DOHH2 (cell line): ENCODE results near the gene ADAMTS9.

ENCODE experiments used
- H3F3A ChIP-seq: fragments of 200-600 bp; sonication (generic), shearing (Covaris generic); 2 replicates; pipeline ENCODE4 v1.6.0; 2016; ENCODE audit warnings: antibody characterized with exemption, mild to moderate bottlenecking; ENCODE audit not compliant: control insufficient read depth, insufficient read depth
- H3K27ac ChIP-seq: fragments of 200-600 bp; sonication (generic); 2 replicates; pipeline ENCODE4 v1.5.1; 2014; ENCODE audit warnings: low read depth, mild to moderate bottlenecking, low read length, moderate library complexity
- H3K27me3 ChIP-seq: fragments of 200-600 bp; sonication (generic); 2 replicates; pipeline ENCODE4 v1.6.1; 2014; ENCODE audit warnings: mild to moderate bottlenecking, low read length, mixed read lengths; ENCODE audit not compliant: control insufficient read depth
- H3K36me3 ChIP-seq: fragments of 200-600 bp; sonication (generic); 2 replicates; pipeline ENCODE4 v1.6.1; 2014; ENCODE audit warnings: mild to moderate bottlenecking, low read length, moderate library complexity, mixed read lengths; ENCODE audit not compliant: control insufficient read depth
- H3K4me1 ChIP-seq: fragments of 200-600 bp; sonication (generic); 2 replicates; pipeline ENCODE4 v1.6.1; 2014; ENCODE audit warnings: mild to moderate bottlenecking, low read length, mixed read lengths; ENCODE audit not compliant: control insufficient read depth
- H3K4me2 ChIP-seq: fragments of 200-600 bp; sonication (generic); 2 replicates; pipeline ENCODE4 v1.6.0; 2014; ENCODE audit warnings: mild to moderate bottlenecking, low read length, moderate library complexity
- H3K4me3 ChIP-seq: fragments of 200-600 bp; sonication (generic); 2 replicates; pipeline ENCODE4 v1.5.1; 2014; ENCODE audit warnings: mild to moderate bottlenecking, low read length, mixed read lengths
- H3K79me2 ChIP-seq: fragments of 200-600 bp; sonication (generic); 2 replicates; pipeline ENCODE4 v1.6.1; 2014; ENCODE audit warnings: mild to moderate bottlenecking, low read length, mixed read lengths; ENCODE audit not compliant: control insufficient read depth
- H3K9me2 ChIP-seq: fragments of 200-600 bp; sonication (generic); replicated peaks from 2 replicates; pipeline ENCODE4 v1.6.1; 2014; ENCODE audit warnings: mild to moderate bottlenecking, low read length, mixed read lengths; ENCODE audit not compliant: control insufficient read depth
- H3K9me3 ChIP-seq: fragments of 200-600 bp; sonication (generic); 2 replicates; pipeline ENCODE4 v1.6.1; 2014; ENCODE audit warnings: antibody characterized with exemption, low read length, mixed read lengths; ENCODE audit not compliant: control insufficient read depth, insufficient read depth
- H4K20me1 ChIP-seq: fragments of 200-600 bp; sonication (generic); 2 replicates; pipeline ENCODE4 v1.6.0; 2014; ENCODE audit warnings: low read depth, mild to moderate bottlenecking, antibody characterized with exemption, low read length, moderate library complexity; ENCODE audit not compliant: control insufficient read depth, insufficient read depth
- EZH2phosphoT487 ChIP-seq: fragments of 200-600 bp; sonication (generic); IDR thresholded peaks from 2 replicates; pipeline ENCODE4 v1.6.1; 2017; ENCODE audit warnings: borderline replicate concordance, mild to moderate bottlenecking, antibody characterized with exemption, low read length, moderate library complexity, mixed read lengths
- TF ChIP-seq, protein P1 (sequence below): fragments of 200-600 bp; sonication (generic); IDR thresholded peaks from one replicate; pipeline ENCODE4 v1.5.1; 2014; ENCODE audit warnings: antibody characterized with exemption, mild to moderate bottlenecking, low read depth, low read length; ENCODE audit not compliant: poor library complexity, severe bottlenecking

The ADAMTS9 gene

DNA sequence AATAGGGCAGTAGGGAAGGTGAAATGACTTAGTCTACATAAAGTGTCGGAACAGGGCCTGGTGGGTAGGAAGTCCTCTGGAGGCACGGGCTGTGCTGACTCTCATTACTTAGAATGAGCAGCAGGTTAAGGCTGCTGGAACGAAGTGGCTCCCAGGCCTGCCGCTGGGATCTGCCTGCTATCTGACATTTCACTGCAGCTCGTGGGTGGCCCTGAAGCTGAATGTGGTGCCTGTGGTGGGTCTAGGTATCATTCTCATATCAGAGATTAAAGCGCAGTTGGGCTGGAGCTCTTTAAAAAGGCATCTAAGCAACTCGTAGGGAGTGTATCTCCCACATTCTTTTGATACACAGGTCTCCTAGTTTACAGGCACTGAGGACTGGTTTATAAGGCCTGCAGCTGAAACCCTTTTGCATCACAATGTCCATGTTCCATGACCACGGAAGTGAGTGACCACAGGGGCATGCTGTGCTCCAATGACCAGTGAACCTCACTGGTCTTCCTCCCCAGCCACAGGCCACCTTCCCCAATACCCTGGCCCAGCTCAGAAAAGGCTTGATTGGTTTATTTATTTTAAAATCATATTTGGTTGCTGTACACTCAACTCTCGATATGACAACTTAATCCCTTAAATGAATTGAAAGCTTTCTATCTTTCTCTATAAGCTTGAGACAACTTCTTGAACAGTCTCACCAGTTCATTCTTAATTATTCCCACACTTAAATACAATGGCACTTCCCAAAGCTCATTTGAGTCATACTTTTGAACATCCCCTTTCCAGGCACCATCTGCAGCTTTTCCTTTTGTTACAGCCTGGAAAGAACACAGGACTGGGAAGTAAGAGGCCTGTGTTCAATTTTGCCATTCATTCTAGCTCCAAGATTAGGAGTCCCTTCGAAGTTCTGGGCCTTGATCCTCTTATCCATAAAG is 19.0 kb downstream of the ADAMTS9 start:
- H3K27me3 ChIP-seq, result no peaks in the 10 kb centered on the region
- no peak overlapping the region for H3K4me2 ChIP-seq
- H3F3A ChIP-seq, result no peaks in the 10 kb centered on the region
- no peak for TF ChIP-seq EZH2phosphoT487
- TF ChIP-seq, protein P1, sequence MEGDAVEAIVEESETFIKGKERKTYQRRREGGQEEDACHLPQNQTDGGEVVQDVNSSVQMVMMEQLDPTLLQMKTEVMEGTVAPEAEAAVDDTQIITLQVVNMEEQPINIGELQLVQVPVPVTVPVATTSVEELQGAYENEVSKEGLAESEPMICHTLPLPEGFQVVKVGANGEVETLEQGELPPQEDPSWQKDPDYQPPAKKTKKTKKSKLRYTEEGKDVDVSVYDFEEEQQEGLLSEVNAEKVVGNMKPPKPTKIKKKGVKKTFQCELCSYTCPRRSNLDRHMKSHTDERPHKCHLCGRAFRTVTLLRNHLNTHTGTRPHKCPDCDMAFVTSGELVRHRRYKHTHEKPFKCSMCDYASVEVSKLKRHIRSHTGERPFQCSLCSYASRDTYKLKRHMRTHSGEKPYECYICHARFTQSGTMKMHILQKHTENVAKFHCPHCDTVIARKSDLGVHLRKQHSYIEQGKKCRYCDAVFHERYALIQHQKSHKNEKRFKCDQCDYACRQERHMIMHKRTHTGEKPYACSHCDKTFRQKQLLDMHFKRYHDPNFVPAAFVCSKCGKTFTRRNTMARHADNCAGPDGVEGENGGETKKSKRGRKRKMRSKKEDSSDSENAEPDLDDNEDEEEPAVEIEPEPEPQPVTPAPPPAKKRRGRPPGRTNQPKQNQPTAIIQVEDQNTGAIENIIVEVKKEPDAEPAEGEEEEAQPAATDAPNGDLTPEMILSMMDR, result no peak
- no peaks in the 10 kb centered on the region for H3K79me2 ChIP-seq
- H3K4me1 ChIP-seq, result no peaks in the 10 kb centered on the region
- H3K27ac ChIP-seq, result no peak overlapping the region
- no peaks in the 10 kb centered on the region for H3K9me3 ChIP-seq
- no peak overlapping the region for H3K4me3 ChIP-seq
- H3K36me3 ChIP-seq, result no peaks in the 10 kb centered on the region
- no peaks in the 10 kb centered on the region for H4K20me1 ChIP-seq
- no peaks in the 10 kb centered on the region for H3K9me2 ChIP-seq

DNA sequence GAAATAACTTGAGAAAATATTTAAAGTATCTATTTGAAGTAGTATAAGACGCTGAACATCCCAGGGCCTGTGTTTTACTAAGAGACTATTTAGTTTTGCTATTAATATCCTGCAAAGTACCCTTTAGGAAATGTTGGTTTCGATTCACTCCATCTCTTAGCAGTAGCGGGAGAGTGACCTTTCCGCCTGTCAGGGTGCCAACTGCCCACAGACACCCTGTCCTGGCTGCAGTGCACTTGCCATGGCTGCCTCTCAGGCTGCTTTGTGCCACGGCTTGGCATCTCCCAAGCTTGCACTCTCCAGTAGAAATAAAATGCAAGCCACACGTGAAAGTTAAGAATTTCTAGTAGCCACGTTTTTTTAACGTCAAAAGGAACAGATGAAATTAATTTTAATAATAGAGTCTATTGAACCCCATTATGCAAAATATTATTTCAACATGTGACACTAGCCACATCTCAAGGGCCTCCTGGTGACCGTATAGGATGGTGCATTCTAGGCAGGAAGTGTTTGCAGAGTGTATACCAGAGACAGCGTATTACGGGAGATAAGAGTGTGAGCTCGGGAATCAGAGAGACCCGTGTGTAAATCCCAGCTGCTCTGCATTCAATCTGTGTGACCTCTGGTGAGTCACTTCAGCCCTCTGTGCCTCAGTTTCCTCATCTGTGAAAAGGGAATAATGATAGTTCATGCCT is 19.8 kb downstream of the ADAMTS9 start:
- no peaks in the 10 kb centered on the region for H3K9me2 ChIP-seq
- H3K4me3 ChIP-seq, result no peak overlapping the region
- no peaks in the 10 kb centered on the region for H3K36me3 ChIP-seq
- no peaks in the 10 kb centered on the region for H4K20me1 ChIP-seq
- no peak overlapping the region for H3K4me2 ChIP-seq
- no peaks in the 10 kb centered on the region for H3K4me1 ChIP-seq
- no peak overlapping the region for H3K27ac ChIP-seq
- no peaks in the 10 kb centered on the region for H3K27me3 ChIP-seq
- no peak for TF ChIP-seq EZH2phosphoT487
- TF ChIP-seq, protein P1, result no peak
- no peaks in the 10 kb centered on the region for H3F3A ChIP-seq
- no peaks in the 10 kb centered on the region for H3K9me3 ChIP-seq
- no peaks in the 10 kb centered on the region for H3K79me2 ChIP-seq

DNA sequence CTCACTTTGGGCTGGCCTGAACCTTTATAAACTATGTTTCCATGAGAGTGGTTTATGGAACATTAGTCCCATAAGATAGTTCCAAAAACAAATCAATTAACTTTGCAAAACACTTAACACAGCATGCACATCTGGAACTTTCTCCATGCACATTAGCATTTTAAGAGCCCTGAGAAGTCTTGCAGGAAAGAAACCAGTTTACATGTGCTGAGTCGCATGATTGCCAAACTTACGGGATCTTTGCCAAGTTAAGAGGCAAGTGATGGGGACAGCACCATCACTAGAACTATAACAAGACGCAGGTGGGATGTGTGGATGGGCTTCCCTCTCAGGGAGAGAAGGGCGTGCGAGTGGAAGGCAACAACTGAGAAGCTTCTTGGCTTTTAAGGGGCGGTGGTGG is 20.7 kb downstream of the ADAMTS9 start:
- no peak overlapping the region for H3K4me3 ChIP-seq
- no peaks in the 10 kb centered on the region for H3K79me2 ChIP-seq

More for the DNA sequence above, 20.7 kb downstream of the ADAMTS9 start:
- Histone ChIP-seq H3K4me1 (no peaks in the 10 kb centered on the region), H4K20me1 (no peaks in the 10 kb centered on the region), H3K9me3 (no peaks in the 10 kb centered on the region), H3F3A (no peaks in the 10 kb centered on the region), H3K4me2 (no peak overlapping the region), H3K36me3 (no peaks in the 10 kb centered on the region), H3K27ac (no peak overlapping the region), H3K27me3 (no peaks in the 10 kb centered on the region), H3K9me2 (no peaks in the 10 kb centered on the region)
- TF ChIP-seq, protein P1, result no peak
- TF ChIP-seq EZH2phosphoT487, result no peak
